GM18526 (cell line): ENCODE data around the gene BRIP1.

Experiments
- POLR2A ChIP-seq: IDR thresholded peaks from 3 replicates; pipeline ENCODE4 v1.6.1; 2011; ENCODE audit not compliant: insufficient read length; ENCODE audit errors: extremely low read depth

The BRIP1 gene

DNA sequence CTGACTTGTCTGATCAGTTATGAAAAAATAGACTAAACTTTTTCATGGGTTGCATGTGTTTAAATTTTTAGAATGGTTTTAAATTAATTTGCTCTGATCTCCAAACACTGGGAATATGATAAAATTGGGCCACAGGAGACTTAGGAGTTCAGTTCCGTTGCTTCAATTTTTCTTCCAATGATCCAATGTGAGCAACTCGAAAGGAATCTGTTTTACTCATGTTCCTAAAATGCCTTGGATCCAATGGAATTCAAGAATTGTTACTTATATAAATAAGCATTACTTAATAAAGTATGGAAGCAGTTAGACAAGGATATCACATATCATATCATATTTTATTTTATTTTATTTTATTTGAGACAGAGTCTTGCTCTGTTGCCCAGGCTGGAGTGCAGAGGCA is 216.3 kb downstream of the BRIP1 start:
- no peak for TF ChIP-seq POLR2A

- no peak for TF ChIP-seq POLR2A
Measured at GRCh38 chr17:61646482-61646881, 216.8 kb downstream of the BRIP1 start.

DNA sequence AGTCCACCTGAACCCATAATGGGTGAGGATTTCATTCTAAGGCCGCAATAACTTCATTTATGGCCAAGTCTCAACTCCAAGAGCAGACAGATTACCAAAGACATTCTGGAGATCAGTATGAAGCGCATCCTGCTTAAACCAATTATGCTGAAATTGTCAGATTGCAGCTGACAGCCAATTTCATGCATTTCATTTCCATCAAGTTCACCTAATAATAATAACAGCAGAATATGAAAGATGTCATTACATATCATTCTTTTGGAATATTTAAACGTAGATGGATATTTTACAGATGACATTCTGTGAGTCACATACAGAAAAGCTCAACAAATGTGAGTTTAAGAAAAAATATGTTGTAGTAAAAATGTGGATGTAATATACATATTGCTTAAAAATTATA is 217.4 kb downstream of the BRIP1 start:
- TF ChIP-seq POLR2A = no peak

DNA sequence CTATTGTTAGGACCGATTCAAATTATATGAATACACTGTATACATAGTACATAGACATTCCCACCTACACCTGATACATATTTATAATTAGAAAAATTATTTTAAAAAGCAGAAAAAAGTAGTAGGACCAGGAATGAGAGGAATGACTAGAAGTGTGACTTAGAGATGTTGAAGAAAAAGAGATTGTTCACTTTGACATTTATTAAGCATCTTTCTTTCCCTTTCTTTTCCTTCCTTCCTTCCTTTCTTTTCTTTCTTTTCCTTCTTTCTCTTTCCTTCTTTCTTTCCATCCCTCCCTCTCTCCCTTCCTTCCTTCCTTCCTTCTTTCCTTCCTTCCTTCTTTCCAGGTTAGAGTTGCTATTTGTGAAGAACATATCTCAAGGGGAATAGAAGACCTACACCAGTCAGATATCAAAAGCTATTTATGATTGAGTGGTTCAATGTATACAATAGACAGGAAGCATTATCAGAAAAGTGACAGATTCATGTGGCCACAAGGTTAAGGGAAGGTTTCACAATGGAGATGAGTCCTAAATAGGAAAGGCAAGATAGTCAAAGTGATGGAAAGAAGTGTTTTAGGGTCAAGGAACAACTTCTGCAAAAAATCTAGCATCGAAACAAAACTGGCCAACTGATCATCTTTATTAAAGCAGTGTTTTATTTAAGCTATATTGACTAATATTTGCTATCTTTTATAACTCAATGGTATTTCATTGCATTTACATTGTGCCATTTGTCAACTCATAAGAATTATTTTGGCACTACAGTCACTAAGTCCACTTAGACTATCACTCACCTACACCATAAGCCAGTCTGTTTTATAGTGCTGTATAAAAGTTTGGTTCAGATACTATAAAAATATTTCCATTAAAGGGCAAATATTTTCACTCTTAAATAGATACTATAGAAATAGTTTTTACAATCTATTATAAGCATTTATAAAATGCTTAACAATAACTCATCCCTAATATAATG is 218.2 kb downstream of the BRIP1 start:
- no peak for TF ChIP-seq POLR2A

DNA sequence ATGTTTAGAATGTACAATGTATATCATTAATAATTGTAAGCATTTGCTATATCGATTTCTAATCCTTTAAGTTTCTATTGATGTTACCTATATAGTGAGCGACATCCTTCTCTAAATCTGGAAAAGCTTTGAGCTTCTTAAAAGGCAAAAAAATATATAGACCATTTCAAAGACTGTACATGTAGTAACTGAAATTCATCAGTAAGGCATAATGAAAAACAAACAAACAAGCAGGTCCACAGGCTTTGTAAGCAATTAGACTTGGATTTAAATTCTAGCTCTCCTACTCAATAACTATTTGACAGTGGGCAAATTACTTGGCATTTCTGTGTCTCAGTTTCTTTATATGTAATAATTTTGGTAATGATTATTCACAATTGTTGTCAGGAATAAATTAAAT is 220.6 kb downstream of the BRIP1 start:
- TF ChIP-seq POLR2A = no peak

DNA sequence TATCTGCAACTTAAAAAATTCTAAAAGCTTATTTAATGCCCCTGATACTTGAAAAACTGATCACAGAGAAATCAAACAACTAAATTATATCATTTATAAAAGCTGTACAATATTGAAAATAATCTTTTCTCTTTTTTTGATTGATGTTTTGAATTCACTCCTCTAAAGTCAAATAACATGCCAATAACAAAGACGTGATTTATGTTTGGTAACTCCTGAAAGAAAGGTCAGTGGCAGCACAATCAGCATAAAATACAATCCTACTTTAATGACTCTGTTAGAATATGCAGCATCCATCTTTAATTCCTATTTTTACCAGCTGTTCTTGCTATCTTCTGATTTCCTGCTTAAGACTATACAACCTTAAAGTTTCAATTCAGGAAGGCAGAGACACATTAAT is 221.6 kb downstream of the BRIP1 start:
- no peak for TF ChIP-seq POLR2A

GRCh38 chr17:61641084-61641483 is 222.2 kb downstream of the BRIP1 start:
- TF ChIP-seq POLR2A = no peak

DNA sequence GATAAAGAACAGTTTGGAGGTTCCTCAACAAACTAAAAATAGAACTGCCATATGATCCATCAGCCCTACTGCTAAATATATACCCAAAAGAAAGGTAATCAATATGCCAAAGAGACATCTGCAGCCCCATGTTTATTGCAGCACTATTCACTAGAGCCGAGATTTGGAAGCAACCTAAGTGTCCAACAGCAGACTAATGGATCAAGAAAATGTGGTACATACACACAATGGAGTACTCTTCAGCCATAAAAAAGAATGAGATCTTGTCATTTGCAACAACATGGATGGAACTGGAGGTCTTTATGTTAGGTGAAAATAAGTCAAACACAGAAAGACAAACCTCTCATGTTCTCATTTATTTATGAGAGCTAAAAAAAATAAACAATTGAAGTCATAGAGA is 223.5 kb downstream of the BRIP1 start:
- TF ChIP-seq POLR2A = no peak

DNA sequence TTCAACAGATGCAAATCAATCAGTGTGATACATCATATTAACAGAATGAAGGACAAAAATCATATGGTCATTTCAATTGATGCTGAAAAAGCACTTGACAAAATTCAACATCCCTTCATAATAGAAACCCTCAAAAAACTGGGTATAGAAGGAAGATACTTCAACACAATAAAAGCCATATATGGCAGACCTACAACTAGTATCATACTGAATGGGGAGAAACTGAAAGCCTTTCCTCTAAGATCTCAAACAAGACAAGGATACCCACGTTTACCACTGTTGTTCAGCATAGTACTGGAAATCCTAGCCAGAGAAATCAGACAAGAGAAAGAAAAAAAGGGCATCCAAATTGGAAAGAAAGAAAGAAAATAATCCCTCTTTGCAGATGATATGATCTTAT is 225.2 kb downstream of the BRIP1 start:
- no peak for TF ChIP-seq POLR2A

DNA sequence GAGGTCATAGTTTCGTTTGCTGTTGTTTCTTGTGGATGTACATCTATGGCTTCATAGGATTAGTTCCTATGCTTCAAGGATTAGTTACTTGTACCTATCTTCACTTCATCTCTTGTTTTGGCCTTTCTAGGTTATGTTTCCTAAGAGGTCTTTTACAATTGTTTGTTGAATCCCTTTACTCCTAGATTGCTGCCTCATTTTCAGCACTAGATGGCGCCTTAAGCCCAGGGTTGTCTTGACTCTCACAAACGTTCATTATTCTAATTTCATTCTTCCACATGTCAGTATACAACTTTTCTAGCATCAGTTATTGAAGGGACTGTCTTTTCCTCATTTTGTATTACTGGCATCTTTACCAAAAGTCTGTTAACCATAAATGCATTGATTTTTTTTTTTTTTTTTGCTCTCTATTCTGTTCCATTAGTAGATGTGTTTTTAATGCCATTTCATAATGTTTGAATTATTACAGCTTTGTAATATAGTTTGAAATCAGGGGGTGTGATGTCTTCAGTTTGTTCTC is 227.4 kb downstream of the BRIP1 start:
- no peak for TF ChIP-seq POLR2A

DNA sequence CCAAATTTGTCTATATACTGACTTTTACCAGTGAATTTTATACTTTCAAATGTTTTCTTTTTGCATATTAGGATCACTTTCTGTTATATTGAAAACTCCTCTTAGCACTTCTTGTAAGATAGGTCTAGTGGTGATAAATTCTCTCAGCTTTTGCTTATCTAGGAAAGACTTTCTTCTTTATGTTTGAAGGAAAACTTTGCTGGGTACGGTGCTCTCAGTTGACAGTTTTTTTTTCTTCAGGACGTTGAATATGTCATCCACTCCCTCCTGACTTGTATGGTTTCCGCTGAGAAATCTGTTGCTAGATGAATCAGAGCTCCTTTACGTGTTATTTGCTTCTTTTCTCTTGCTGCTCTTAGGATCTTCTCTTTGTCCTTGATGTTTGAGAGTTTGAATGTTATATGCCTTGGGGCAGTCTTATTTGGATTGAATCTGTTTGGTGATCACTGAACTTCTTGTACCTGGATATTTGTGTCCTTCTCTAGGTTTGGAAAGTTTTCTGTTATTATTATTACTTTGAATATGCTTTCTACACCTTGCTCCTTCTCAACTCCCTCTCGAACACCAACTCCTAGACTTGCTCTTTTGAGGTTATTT is 228.3 kb downstream of the BRIP1 start:
- no peak for TF ChIP-seq POLR2A

GRCh38 chr17:61634011-61634539 is 229.3 kb downstream of the BRIP1 start:
- no peak for TF ChIP-seq POLR2A

DNA sequence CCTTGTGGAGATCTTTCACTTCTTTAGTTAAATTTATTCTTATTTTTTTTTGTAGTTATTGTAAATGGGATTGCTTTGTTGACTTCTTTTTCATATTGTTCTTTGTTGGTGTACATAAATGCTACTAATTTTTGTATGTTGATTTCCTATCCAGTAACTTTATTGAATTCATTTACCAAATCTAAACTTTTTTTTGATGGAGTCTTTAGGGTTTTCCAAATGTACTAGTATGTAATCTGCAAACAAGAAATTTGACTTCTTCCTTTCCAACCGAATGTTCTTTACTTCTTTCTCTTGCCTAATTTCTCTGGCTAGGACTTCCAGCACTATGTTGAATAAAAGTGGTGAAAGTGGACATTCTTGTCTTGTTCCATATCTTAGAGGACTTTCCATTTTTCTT is 230.5 kb downstream of the BRIP1 start:
- no peak for TF ChIP-seq POLR2A

DNA sequence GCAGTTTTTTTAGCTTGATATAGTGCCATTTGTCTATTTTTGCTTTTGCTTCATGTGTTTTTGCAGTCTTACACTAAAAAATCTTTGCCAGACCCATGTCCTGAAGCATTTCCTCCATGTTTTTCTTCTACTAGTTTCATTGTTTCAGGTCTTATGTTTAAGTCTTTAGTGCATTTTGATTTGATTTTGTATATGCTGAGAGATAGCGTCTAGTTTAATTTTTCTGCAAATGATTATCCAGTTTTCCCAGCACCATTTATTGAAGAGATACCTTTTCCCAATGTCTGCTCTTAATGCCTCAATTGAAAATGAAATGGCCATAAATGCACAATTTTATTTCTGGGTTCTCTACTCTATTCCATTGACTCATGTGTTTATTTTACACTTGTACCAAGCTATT is 231.5 kb downstream of the BRIP1 start:
- TF ChIP-seq POLR2A = no peak
